Activated naive CD4-positive, alpha-beta T cell treated with Interleukin-2 at 50 U/mL for 16 hours (primary cell): Measurements from ENCODE around the gene COL5A3.
A peak's percentile ranks its signal among the peaks of the same experiment; 100 is the strongest.

Source experiments
- DNase-seq: peaks from one replicate; pipeline ENCODE4 v3.0.0-alpha.2; 2020

COL5A3 gene

GRCh38 chr19:10009714-10010224 is 535 bp downstream of the COL5A3 start:
- peak; percentile 10 for DNase-seq

GRCh38 chr19:10008184-10008765 is 2.0 kb downstream of the COL5A3 start:
- no peak for DNase-seq

- DNase-seq, result no peak
These were observed 2.7 kb downstream of the COL5A3 start for GRCh38 chr19:10007371-10008183.

GRCh38 chr19:10006752-10007323 is 3.5 kb downstream of the COL5A3 start:
- no peak for DNase-seq

GRCh38 chr19:10006335-10006708 is 4.0 kb downstream of the COL5A3 start:
- DNase-seq, result peak; percentile 23

GRCh38 chr19:10005632-10006334 is 4.5 kb downstream of the COL5A3 start:
- no peak for DNase-seq

- DNase-seq, result no peak
These were observed 5.7 kb downstream of the COL5A3 start for GRCh38 chr19:10004617-10005016.

GRCh38 chr19:10003271-10003670 is 7.0 kb downstream of the COL5A3 start:
- DNase-seq, result no peak

GRCh38 chr19:10001899-10002298 is 8.4 kb downstream of the COL5A3 start:
- DNase-seq, result no peak

GRCh38 chr19:10000171-10000826 is 10.0 kb downstream of the COL5A3 start:
- peak; percentile 66 for DNase-seq

GRCh38 chr19:9996541-9996940 is 13.8 kb downstream of the COL5A3 start:
- no peak for DNase-seq

- DNase-seq, result no peak
These were observed 14.3 kb downstream of the COL5A3 start for GRCh38 chr19:9995999-9996398.

GRCh38 chr19:9995084-9995483 is 15.2 kb downstream of the COL5A3 start:
- no peak for DNase-seq

- no peak for DNase-seq
These were observed 18.7 kb downstream of the COL5A3 start for GRCh38 chr19:9991425-9992191.

- no peak for DNase-seq
These were observed 20.8 kb downstream of the COL5A3 start for GRCh38 chr19:9989504-9989903.

GRCh38 chr19:9986787-9987281 is 23.5 kb downstream of the COL5A3 start:
- no peak for DNase-seq

GRCh38 chr19:9981406-9982260 is 28.7 kb downstream of the COL5A3 start:
- DNase-seq, result no peak

- no peak for DNase-seq
These were observed 38.2 kb downstream of the COL5A3 start for GRCh38 chr19:9972103-9972502.

GRCh38 chr19:9971166-9971897 is 39.0 kb downstream of the COL5A3 start:
- no peak for DNase-seq

GRCh38 chr19:9970481-9970880 is 39.8 kb downstream of the COL5A3 start:
- DNase-seq, result no peak
